Astrocyte (in vitro differentiated cells and primary cell): Measurements from ENCODE around the gene COL5A1. TPM values are rescaled to one million over a fixed set of nuclear protein-coding genes. Genes with fewer than 3 reads are reported as not detected.
A peak's percentile ranks its signal among the peaks of the same experiment; 100 is the strongest.

ENCODE experiments used
- DNase-seq: peaks from one replicate; pipeline ENCODE4 v3.0.0-alpha.2; 2010; ENCODE audit warnings: low read depth
- FAIRE-seq: peaks from 2 replicates; lab custom pipeline; 2011; peaks lifted over from hg19 to GRCh38; lab: Jason Lieb, UNC
- H2AFZ ChIP-seq: 2 replicates; pipeline ENCODE4 v1.6.0; 2012; ENCODE audit warnings: low read depth, low read length, inconsistent platforms
- H3K27ac ChIP-seq: 2 replicates; pipeline ENCODE4 v1.5.1; 2011; ENCODE audit warnings: low read depth, low read length, inconsistent platforms
- H3K27me3 ChIP-seq: 2 replicates; pipeline ENCODE4 v1.6.0; 2011; ENCODE audit warnings: low read length, inconsistent platforms; ENCODE audit not compliant: insufficient read depth
- H3K36me3 ChIP-seq: 2 replicates; pipeline ENCODE4 v1.5.1; 2011; ENCODE audit warnings: low read length, inconsistent platforms; ENCODE audit not compliant: insufficient read depth
- H3K4me1 ChIP-seq: 2 replicates; pipeline ENCODE4 v1.5.1; 2011; ENCODE audit warnings: low read length, inconsistent platforms; ENCODE audit not compliant: insufficient read depth
- H3K4me2 ChIP-seq: 2 replicates; pipeline ENCODE4 v1.6.0; 2012; ENCODE audit warnings: low read length, inconsistent platforms
- H3K4me3 ChIP-seq: 2 replicates; pipeline ENCODE4 v1.5.1; 2011; ENCODE audit warnings: low read depth, mild to moderate bottlenecking, low read length, inconsistent platforms; ENCODE audit not compliant: insufficient read depth
- H3K79me2 ChIP-seq: 2 replicates; pipeline ENCODE4 v1.6.0; 2012; ENCODE audit warnings: mild to moderate bottlenecking, low read length, inconsistent platforms; ENCODE audit not compliant: insufficient read depth
- H3K9ac ChIP-seq: 2 replicates; pipeline ENCODE4 v1.6.0; 2012; ENCODE audit warnings: mild to moderate bottlenecking, low read length, inconsistent platforms
- H3K9me3 ChIP-seq: 2 replicates; pipeline ENCODE4 v1.5.1; 2012; ENCODE audit warnings: low read depth, mild to moderate bottlenecking, low read length, inconsistent platforms; ENCODE audit not compliant: insufficient read depth
- H4K20me1 ChIP-seq: 2 replicates; pipeline ENCODE4 v1.6.0; 2012; ENCODE audit warnings: low read length, inconsistent platforms; ENCODE audit not compliant: insufficient read depth
- H3K27ac Mint-ChIP-seq: one replicate; pipeline ENCODE4 v1.8.0; 2021; ENCODE audit warnings: mild to moderate bottlenecking, mixed read lengths; ENCODE audit not compliant: unreplicated experiment
- H3K27me3 Mint-ChIP-seq: one replicate; pipeline ENCODE4 v1.8.0; 2021; ENCODE audit warnings: low read depth, mixed read lengths; ENCODE audit not compliant: unreplicated experiment
- H3K36me3 Mint-ChIP-seq: one replicate; pipeline ENCODE4 v1.8.0; 2021; ENCODE audit warnings: low read depth, mixed read lengths; ENCODE audit not compliant: unreplicated experiment
- H3K4me1 Mint-ChIP-seq: one replicate; pipeline ENCODE4 v1.8.0; 2021; ENCODE audit warnings: low read depth, mixed read lengths; ENCODE audit not compliant: unreplicated experiment
- H3K4me3 Mint-ChIP-seq: one replicate; pipeline ENCODE4 v1.8.0; 2021; ENCODE audit warnings: mild to moderate bottlenecking, moderate library complexity, mixed read lengths; ENCODE audit not compliant: unreplicated experiment
- H3K9me3 Mint-ChIP-seq: one replicate; pipeline ENCODE4 v1.8.0; 2021; ENCODE audit warnings: mild to moderate bottlenecking, mixed read lengths; ENCODE audit not compliant: unreplicated experiment
- CTCF ChIP-seq: IDR thresholded peaks from 2 replicates; pipeline ENCODE4 v1.5.1; 2011; ENCODE audit warnings: low read depth, mild to moderate bottlenecking, inconsistent platforms, low read length, moderate library complexity; ENCODE audit not compliant: insufficient read depth
- EZH2 ChIP-seq: IDR thresholded peaks from 2 replicates; pipeline ENCODE4 v1.6.1; 2012; ENCODE audit warnings: mild to moderate bottlenecking, low read length, inconsistent platforms; ENCODE audit not compliant: insufficient read depth
- total RNA-seq: library from RNA; stranded (reverse); gene quantifications from 2 replicates; pipeline ENCODE4 v1.2.1, GENCODE V29; 2021

The COL5A1 gene
- total RNA-seq, 1 donor from 2014 or later = 1,055 TPM

GRCh38 chr9:134815435-134816214, 174.0 kb downstream of the COL5A1 start:
- Mint-ChIP-seq H3K4me1 (peaks cover 43% of the 10 kb centered on the region), H3K27me3 (no peaks in the 10 kb centered on the region), H3K27ac (peak overlapping the region; percentile 79), H3K4me3 (no peak overlapping the region), H3K36me3 (peaks cover 26% of the 10 kb centered on the region), H3K9me3 (no peaks in the 10 kb centered on the region)
- DNase-seq = no peak
- Histone ChIP-seq H3K9me3 (no peaks in the 10 kb centered on the region), H3K27me3 (no peaks in the 10 kb centered on the region), H3K4me3 (no peak overlapping the region), H3K27ac (peak overlapping the region; percentile 67), H4K20me1 (peaks cover 77% of the 10 kb centered on the region), H2AFZ (no peak overlapping the region), H3K4me2 (no peak overlapping the region), H3K9ac (peak overlapping the region; percentile 30), H3K79me2 (peaks cover 33% of the 10 kb centered on the region), H3K4me1 (peaks cover 36% of the 10 kb centered on the region), H3K36me3 (peaks cover 69% of the 10 kb centered on the region)
- TF ChIP-seq CTCF (no peak), EZH2 (no peak)
- FAIRE-seq = no peak

GRCh38 chr9:134816264-134816663, 174.7 kb downstream of the COL5A1 start:
- Histone ChIP-seq H3K27ac (no peak overlapping the region), H3K27me3 (no peaks in the 10 kb centered on the region), H4K20me1 (peaks cover 77% of the 10 kb centered on the region), H3K9ac (no peak overlapping the region), H3K4me1 (peaks cover 29% of the 10 kb centered on the region), H3K9me3 (no peaks in the 10 kb centered on the region), H3K4me2 (no peak overlapping the region), H3K36me3 (peaks cover 73% of the 10 kb centered on the region), H3K4me3 (no peak overlapping the region), H2AFZ (no peak overlapping the region), H3K79me2 (peaks cover 38% of the 10 kb centered on the region)
- Mint-ChIP-seq H3K9me3 (no peaks in the 10 kb centered on the region), H3K27me3 (no peaks in the 10 kb centered on the region), H3K27ac (peak overlapping the region; percentile 79), H3K4me3 (no peak overlapping the region), H3K4me1 (peaks cover 37% of the 10 kb centered on the region), H3K36me3 (peaks cover 25% of the 10 kb centered on the region)
- TF ChIP-seq EZH2 (no peak), CTCF (no peak)
- FAIRE-seq = no peak
- DNase-seq = no peak

- no peak overlapping the region for H3K4me2 ChIP-seq
Observed at GRCh38 chr9:134818000-134818568, 176.5 kb downstream of the COL5A1 start.

More at GRCh38 chr9:134818000-134818568, 176.5 kb downstream of the COL5A1 start:
- H3K4me3 ChIP-seq = no peak overlapping the region
- H4K20me1 ChIP-seq = peaks cover 82% of the 10 kb centered on the region
- peak overlapping the region; percentile 72 for H3K27ac Mint-ChIP-seq
- no peaks in the 10 kb centered on the region for H3K9me3 ChIP-seq
- H3K27ac ChIP-seq = no peak overlapping the region
- H3K79me2 ChIP-seq = peaks cover 40% of the 10 kb centered on the region
- H3K9ac ChIP-seq = no peak overlapping the region
- TF ChIP-seq CTCF (no peak), EZH2 (no peak)
- no peak overlapping the region for H2AFZ ChIP-seq
- peaks cover 15% of the 10 kb centered on the region for H3K36me3 Mint-ChIP-seq
- FAIRE-seq = no peak
- no peak overlapping the region for H3K4me3 Mint-ChIP-seq
- no peaks in the 10 kb centered on the region for H3K27me3 ChIP-seq
- peaks cover 19% of the 10 kb centered on the region for H3K4me1 Mint-ChIP-seq
- H3K27me3 Mint-ChIP-seq = no peaks in the 10 kb centered on the region
- H3K4me1 ChIP-seq = peaks cover 16% of the 10 kb centered on the region
- peaks cover 68% of the 10 kb centered on the region for H3K36me3 ChIP-seq
- H3K9me3 Mint-ChIP-seq = no peaks in the 10 kb centered on the region
- DNase-seq = no peak
